Glutamatergic neuron (in vitro differentiated cells): Measurements from ENCODE around the gene PCNX2. TPM values are rescaled to one million over a fixed set of nuclear protein-coding genes. Genes with fewer than 3 reads are reported as not detected.

Source experiments
- DNase-seq: peaks from one replicate; pipeline ENCODE4 v3.0.0; 2022
- H3K27ac Mint-ChIP-seq: one replicate; pipeline ENCODE4 v1.8.0; 2020; ENCODE audit warnings: mild to moderate bottlenecking, mixed read lengths, inconsistent platforms; ENCODE audit not compliant: unreplicated experiment
- H3K27me3 Mint-ChIP-seq: one replicate; pipeline ENCODE4 v1.8.0; 2020; ENCODE audit warnings: mild to moderate bottlenecking, moderate library complexity, mixed read lengths, inconsistent platforms; ENCODE audit not compliant: unreplicated experiment
- H3K36me3 Mint-ChIP-seq: one replicate; pipeline ENCODE4 v1.8.0; 2020; ENCODE audit warnings: mild to moderate bottlenecking, mixed read lengths, inconsistent platforms; ENCODE audit not compliant: unreplicated experiment
- H3K4me1 Mint-ChIP-seq: one replicate; pipeline ENCODE4 v1.8.0; 2020; ENCODE audit warnings: mild to moderate bottlenecking, low read depth, mixed read lengths, inconsistent platforms; ENCODE audit not compliant: unreplicated experiment
- H3K4me3 Mint-ChIP-seq: one replicate; pipeline ENCODE4 v1.8.0; 2020; ENCODE audit warnings: mild to moderate bottlenecking, mixed read lengths, inconsistent platforms; ENCODE audit not compliant: unreplicated experiment
- H3K9me3 Mint-ChIP-seq: one replicate; pipeline ENCODE4 v1.8.0; 2020; ENCODE audit warnings: mild to moderate bottlenecking, moderate library complexity, mixed read lengths, inconsistent platforms; ENCODE audit not compliant: unreplicated experiment
- total RNA-seq: library from RNA; stranded (reverse); fragmentation: NEBNext Ultra II Directional; extraction: Animal tissue kit (Norgen Biotek cat#: 25700); gene quantifications from one replicate; pipeline ENCODE4 v1.2.1, GENCODE V29; 2021; ENCODE audit not compliant: unreplicated experiment
- TF ChIP-seq, protein P1 (sequence below): fragments of 200-600 bp; sonication (generic); IDR thresholded peaks from one replicate; pipeline ENCODE4 v1.5.0; 2021; ENCODE audit not compliant: partially characterized antibody, unreplicated experiment

Gene PCNX2
- total RNA-seq, 1 donor from 2014 or later = 44.5 TPM

DNA sequence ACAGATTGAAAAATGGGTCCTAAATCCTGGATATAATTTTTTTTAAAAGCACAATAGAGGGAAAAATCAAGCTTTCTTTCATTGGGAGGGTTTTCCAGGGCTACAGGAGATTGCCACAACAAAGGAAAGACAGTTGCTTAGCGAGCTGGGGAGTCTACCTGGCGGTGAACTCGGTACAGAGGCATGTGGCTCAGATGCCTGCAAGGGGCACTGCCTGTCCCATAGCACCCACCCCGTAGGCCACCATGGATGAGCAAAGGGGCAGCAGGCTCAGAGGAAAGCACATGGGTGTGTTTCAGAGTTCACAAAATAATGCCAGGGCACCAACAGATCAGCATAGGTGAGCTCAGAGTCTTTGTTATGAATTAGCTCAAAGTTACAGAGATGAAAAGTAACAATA lies 79.5 kb downstream of the PCNX2 start:
- peaks cover 8% of the 10 kb centered on the region for H3K4me1 Mint-ChIP-seq
- H3K27me3 Mint-ChIP-seq = peaks cover 4% of the 10 kb centered on the region
- H3K27ac Mint-ChIP-seq = no peak overlapping the region
- TF ChIP-seq, protein P1, sequence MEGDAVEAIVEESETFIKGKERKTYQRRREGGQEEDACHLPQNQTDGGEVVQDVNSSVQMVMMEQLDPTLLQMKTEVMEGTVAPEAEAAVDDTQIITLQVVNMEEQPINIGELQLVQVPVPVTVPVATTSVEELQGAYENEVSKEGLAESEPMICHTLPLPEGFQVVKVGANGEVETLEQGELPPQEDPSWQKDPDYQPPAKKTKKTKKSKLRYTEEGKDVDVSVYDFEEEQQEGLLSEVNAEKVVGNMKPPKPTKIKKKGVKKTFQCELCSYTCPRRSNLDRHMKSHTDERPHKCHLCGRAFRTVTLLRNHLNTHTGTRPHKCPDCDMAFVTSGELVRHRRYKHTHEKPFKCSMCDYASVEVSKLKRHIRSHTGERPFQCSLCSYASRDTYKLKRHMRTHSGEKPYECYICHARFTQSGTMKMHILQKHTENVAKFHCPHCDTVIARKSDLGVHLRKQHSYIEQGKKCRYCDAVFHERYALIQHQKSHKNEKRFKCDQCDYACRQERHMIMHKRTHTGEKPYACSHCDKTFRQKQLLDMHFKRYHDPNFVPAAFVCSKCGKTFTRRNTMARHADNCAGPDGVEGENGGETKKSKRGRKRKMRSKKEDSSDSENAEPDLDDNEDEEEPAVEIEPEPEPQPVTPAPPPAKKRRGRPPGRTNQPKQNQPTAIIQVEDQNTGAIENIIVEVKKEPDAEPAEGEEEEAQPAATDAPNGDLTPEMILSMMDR = no peak
- H3K4me3 Mint-ChIP-seq = no peak overlapping the region
- peaks cover 18% of the 10 kb centered on the region for H3K36me3 Mint-ChIP-seq
- DNase-seq = no peak
- H3K9me3 Mint-ChIP-seq = peaks cover 2% of the 10 kb centered on the region

- Mint-ChIP-seq H3K4me3 (no peak overlapping the region), H3K27ac (no peak overlapping the region), H3K4me1 (peaks cover 13% of the 10 kb centered on the region), H3K36me3 (peaks cover 15% of the 10 kb centered on the region), H3K27me3 (peaks cover 4% of the 10 kb centered on the region), H3K9me3 (peaks cover 2% of the 10 kb centered on the region)
- TF ChIP-seq, protein P1 = no peak
- no peak for DNase-seq
Observed at GRCh38 chr1:233215135-233215760, 80.3 kb downstream of the PCNX2 start.

GRCh38 chr1:233211595-233211994 lies 83.9 kb downstream of the PCNX2 start:
- H3K9me3 Mint-ChIP-seq = peaks cover 2% of the 10 kb centered on the region
- no peaks in the 10 kb centered on the region for H3K36me3 Mint-ChIP-seq
- DNase-seq = no peak
- peaks cover 18% of the 10 kb centered on the region for H3K4me1 Mint-ChIP-seq
- H3K27me3 Mint-ChIP-seq = peaks cover 3% of the 10 kb centered on the region
- TF ChIP-seq, protein P1 = no peak
- peak overlapping the region; percentile 20 for H3K27ac Mint-ChIP-seq
- no peak overlapping the region for H3K4me3 Mint-ChIP-seq

- DNase-seq = peak; percentile 32
- Mint-ChIP-seq H3K36me3 (no peaks in the 10 kb centered on the region), H3K9me3 (peaks cover 2% of the 10 kb centered on the region), H3K27me3 (peaks cover 3% of the 10 kb centered on the region), H3K4me1 (peaks cover 18% of the 10 kb centered on the region), H3K27ac (peak overlapping the region; percentile 20), H3K4me3 (no peak overlapping the region)
- TF ChIP-seq, protein P1 = no peak
Observed at GRCh38 chr1:233211106-233211505, 84.4 kb downstream of the PCNX2 start.

DNA sequence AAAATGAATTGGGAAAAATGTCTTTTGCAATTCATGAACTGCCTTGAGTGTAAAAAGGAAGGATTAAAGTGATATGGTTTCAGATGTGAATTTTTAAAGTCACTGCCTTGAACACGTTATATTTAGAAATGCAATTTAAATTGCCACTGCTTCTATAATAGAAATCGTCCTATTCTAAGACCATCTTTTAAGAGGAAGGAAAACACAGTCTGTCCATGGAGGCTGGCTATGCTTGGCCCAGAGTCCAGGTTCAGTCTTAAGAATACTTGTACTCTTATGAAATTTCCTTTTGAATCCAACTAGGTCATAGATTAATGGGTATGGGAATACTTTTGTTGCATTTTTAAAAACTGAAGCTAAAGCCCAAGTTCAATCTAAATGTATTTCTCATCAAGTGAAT lies 86.0 kb downstream of the PCNX2 start:
- Mint-ChIP-seq H3K4me3 (no peak overlapping the region), H3K27me3 (peaks cover 3% of the 10 kb centered on the region), H3K27ac (no peak overlapping the region), H3K4me1 (peaks cover 18% of the 10 kb centered on the region), H3K9me3 (peaks cover 2% of the 10 kb centered on the region), H3K36me3 (no peaks in the 10 kb centered on the region)
- TF ChIP-seq, protein P1 = no peak
- DNase-seq = no peak
